OCI-LY3 (cell line): Measurements from ENCODE around the gene IP6K2.

Experiments used
- H2AFZ ChIP-seq: fragments of 200-600, 300-600 bp; shearing (Covaris generic); 2 replicates; pipeline ENCODE4 v1.6.0; 2014; ENCODE audit warnings: antibody characterized with exemption, low read depth, low read length
- H3K27ac ChIP-seq: fragments of 200-600, 300-600 bp; sonication (generic); 2 replicates; pipeline ENCODE4 v1.5.1; 2014; ENCODE audit warnings: mild to moderate bottlenecking, low read length, moderate library complexity, mixed read lengths
- H3K27me3 ChIP-seq: fragments of 200-600, 300-600 bp; sonication (generic); 2 replicates; pipeline ENCODE4 v1.6.1; 2014; ENCODE audit warnings: low read depth, low read length, mixed read lengths
- H3K36me3 ChIP-seq: fragments of 200-600, 300-600 bp; sonication (generic); replicated peaks from 2 replicates; pipeline ENCODE3; 2014; ENCODE audit warnings: low read depth, low read length, mixed read lengths
- H3K4me1 ChIP-seq: fragments of 300-600, 200-600 bp; sonication (generic); 2 replicates; pipeline ENCODE4 v1.6.1; 2014; ENCODE audit warnings: low read length, mixed read lengths
- H3K4me2 ChIP-seq: fragments of 200-600, 300-600 bp; sonication (generic); 2 replicates; pipeline ENCODE4 v1.6.1; 2014; ENCODE audit warnings: low read length, mixed read lengths
- H3K4me3 ChIP-seq: fragments of 300-600, 200-600 bp; sonication (generic); 2 replicates; pipeline ENCODE4 v1.5.1; 2014; ENCODE audit warnings: antibody characterized with exemption, mild to moderate bottlenecking, low read length, moderate library complexity
- H3K79me2 ChIP-seq: fragments of 300-600, 200-600 bp; shearing (Covaris generic); 2 replicates; pipeline ENCODE4 v1.6.1; 2014; ENCODE audit warnings: mild to moderate bottlenecking, low read length, mixed read lengths
- H3K9ac ChIP-seq: fragments of 300-600, 200-600 bp; shearing (Covaris generic); 2 replicates; pipeline ENCODE4 v1.6.0; 2014; ENCODE audit warnings: mild to moderate bottlenecking, low read length, moderate library complexity
- H3K9me3 ChIP-seq: fragments of 200-600, 300-600 bp; shearing (Covaris generic); 2 replicates; pipeline ENCODE4 v1.6.1; 2014; ENCODE audit warnings: low read length, mixed read lengths; ENCODE audit not compliant: insufficient read depth
- H4K20me1 ChIP-seq: fragments of 200-600, 300-600 bp; sonication (generic); 2 replicates; pipeline ENCODE4 v1.6.1; 2016; ENCODE audit warnings: low read length, mixed read lengths; ENCODE audit not compliant: insufficient read depth
- CTCF ChIP-seq: fragments of 200-600, 300-600 bp; sonication (generic); IDR thresholded peaks from 2 replicates; pipeline ENCODE4 v1.5.1; 2014; ENCODE audit warnings: antibody characterized with exemption, low read length, low read depth
- EZH2phosphoT487 ChIP-seq: fragments of 200-600 bp; shearing (Covaris generic); IDR thresholded peaks from 2 replicates; pipeline ENCODE4 v1.6.1; 2018; ENCODE audit warnings: antibody characterized with exemption, mixed run types, low read depth

IP6K2 gene

GRCh38 chr3:48678566-48679380, 38.2 kb downstream of the IP6K2 start:
- H2AFZ ChIP-seq = no peak overlapping the region
- H3K4me2 ChIP-seq = no peak overlapping the region
- peaks cover 6% of the 10 kb centered on the region; the same call in 1 of the 2 replicates for H3K79me2 ChIP-seq
- H3K4me1 ChIP-seq = peaks cover 9% of the 10 kb centered on the region
- H3K9me3 ChIP-seq = no peaks in the 10 kb centered on the region
- no peak overlapping the region for H3K27ac ChIP-seq
- no peak for TF ChIP-seq EZH2phosphoT487
- H3K27me3 ChIP-seq = no peaks in the 10 kb centered on the region
- H3K9ac ChIP-seq = no peak overlapping the region
- peaks cover 4% of the 10 kb centered on the region for H4K20me1 ChIP-seq
- no peak overlapping the region for H3K4me3 ChIP-seq
- H3K36me3 ChIP-seq = peaks cover 70% of the 10 kb centered on the region

GRCh38 chr3:48678056-48678455, 39.0 kb downstream of the IP6K2 start:
- H2AFZ ChIP-seq = no peak overlapping the region
- H3K27ac ChIP-seq = no peak overlapping the region
- H3K4me2 ChIP-seq = no peak overlapping the region
- peaks cover 68% of the 10 kb centered on the region for H3K36me3 ChIP-seq
- no peaks in the 10 kb centered on the region; the same call in none of the 2 replicates for H4K20me1 ChIP-seq
- H3K4me3 ChIP-seq = no peak overlapping the region
- no peaks in the 10 kb centered on the region for H3K27me3 ChIP-seq
- no peak overlapping the region for H3K9ac ChIP-seq
- peaks cover 9% of the 10 kb centered on the region for H3K4me1 ChIP-seq
- no peak for TF ChIP-seq CTCF
- no peak for TF ChIP-seq EZH2phosphoT487
- no peaks in the 10 kb centered on the region for H3K79me2 ChIP-seq
- H3K9me3 ChIP-seq = no peaks in the 10 kb centered on the region

- Histone ChIP-seq H2AFZ (no peak overlapping the region), H3K9ac (no peak overlapping the region), H3K79me2 (no peaks in the 10 kb centered on the region), H3K4me3 (no peak overlapping the region), H4K20me1 (no peaks in the 10 kb centered on the region; the same call in 1 of the 2 replicates), H3K27me3 (no peaks in the 10 kb centered on the region), H3K4me2 (no peak overlapping the region), H3K36me3 (peaks cover 55% of the 10 kb centered on the region), H3K4me1 (no peaks in the 10 kb centered on the region), H3K9me3 (no peaks in the 10 kb centered on the region), H3K27ac (no peak overlapping the region)
- TF ChIP-seq CTCF = no peak
- TF ChIP-seq EZH2phosphoT487 = no peak
Observed at GRCh38 chr3:48674505-48674904, 42.5 kb downstream of the IP6K2 start.

GRCh38 chr3:48672522-48672921, 44.5 kb downstream of the IP6K2 start:
- H3K4me2 ChIP-seq = no peak overlapping the region
- TF ChIP-seq CTCF = no peak
- TF ChIP-seq EZH2phosphoT487 = no peak
- no peaks in the 10 kb centered on the region for H3K27me3 ChIP-seq
- H3K4me3 ChIP-seq = no peak overlapping the region
- H3K4me1 ChIP-seq = no peaks in the 10 kb centered on the region
- H2AFZ ChIP-seq = no peak overlapping the region
- no peaks in the 10 kb centered on the region for H4K20me1 ChIP-seq
- H3K79me2 ChIP-seq = no peaks in the 10 kb centered on the region
- H3K27ac ChIP-seq = no peak overlapping the region
- H3K9ac ChIP-seq = no peak overlapping the region
- H3K36me3 ChIP-seq = peaks cover 42% of the 10 kb centered on the region
- no peaks in the 10 kb centered on the region for H3K9me3 ChIP-seq
